GM12873 (cell line): ENCODE data around the gene TSPAN9.

Experiments
- CTCF ChIP-seq: IDR thresholded peaks from 2 replicates; pipeline ENCODE4 v1.5.1; 2012; ENCODE audit warnings: low read depth, mild to moderate bottlenecking, moderate library complexity, low read length, control low read depth; ENCODE audit not compliant: insufficient read depth; ENCODE audit errors: missing control alignments

Gene TSPAN9

DNA sequence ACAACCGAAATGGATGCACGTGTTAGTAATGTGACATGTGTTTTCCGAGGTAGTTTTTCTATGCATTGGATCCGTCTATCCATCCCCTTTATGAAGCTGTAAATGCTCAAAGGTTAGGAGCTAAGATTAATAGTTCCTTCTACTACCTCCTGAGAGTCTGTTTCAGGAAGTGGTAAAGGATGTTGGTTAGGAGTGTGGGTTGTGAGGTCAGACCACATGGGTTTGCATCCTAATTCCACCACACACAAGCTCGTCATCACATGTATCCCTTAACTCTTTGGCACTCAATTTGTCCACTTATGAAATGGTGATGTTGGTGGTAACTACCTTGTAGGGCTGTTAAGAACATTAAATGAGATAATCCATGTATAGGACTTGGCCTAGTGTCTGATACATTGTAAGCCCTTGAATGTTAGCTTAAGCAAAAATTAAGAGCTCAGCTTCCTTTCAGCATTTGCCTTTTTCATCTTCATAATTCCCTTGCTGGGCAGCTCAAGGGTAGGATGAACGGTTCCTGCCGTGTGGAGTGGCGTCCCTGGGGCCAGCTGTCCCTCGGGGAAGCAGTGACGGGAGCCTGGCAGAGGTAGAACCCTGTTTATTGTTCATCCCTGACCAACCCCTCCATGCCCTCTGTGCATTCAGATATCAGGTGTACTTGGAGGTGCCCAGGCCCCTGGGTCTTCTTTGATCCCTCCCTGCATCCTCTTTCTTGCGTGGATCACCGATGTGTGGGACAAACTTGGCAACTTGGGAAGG lies 52.3 kb downstream of the TSPAN9 start:
- TF ChIP-seq CTCF = no peak

DNA sequence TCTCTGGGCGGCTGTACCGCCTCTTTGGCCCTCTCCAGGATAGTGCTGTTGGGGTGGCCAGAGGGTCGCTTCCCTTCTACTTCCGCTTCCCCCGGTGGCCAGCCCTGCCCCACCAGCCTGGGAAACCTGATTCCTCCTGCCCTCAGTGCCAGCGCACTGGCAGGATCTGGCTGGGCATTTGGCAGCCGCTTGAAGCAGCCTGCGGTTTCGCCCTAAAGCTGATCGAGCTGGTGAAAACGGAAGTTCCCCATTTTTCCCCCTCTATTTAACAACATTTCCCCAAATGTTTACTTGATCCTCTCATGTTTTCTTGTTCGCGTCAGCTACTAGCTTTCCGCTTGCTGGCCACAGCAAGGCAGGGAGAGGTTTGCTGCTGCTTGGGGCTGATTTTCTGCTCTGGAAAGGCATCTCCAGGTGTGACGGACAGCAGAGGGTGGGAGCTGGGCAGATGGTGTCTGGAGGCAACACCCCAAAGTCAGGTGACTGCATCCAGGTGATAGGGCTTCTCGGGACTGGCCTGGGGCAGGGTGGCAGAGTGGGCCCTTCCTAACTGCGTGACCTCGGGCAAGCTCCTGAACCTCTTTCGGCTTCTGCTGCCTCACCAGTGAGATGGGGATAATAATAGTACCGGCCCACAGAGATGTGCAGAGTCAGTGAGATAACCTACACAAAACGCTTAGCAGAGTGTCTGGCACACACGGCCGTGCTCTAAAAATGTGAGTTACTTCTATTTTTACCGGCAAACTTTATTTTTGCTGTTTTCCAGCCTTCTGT lies 53.1 kb downstream of the TSPAN9 start:
- no peak for TF ChIP-seq CTCF

DNA sequence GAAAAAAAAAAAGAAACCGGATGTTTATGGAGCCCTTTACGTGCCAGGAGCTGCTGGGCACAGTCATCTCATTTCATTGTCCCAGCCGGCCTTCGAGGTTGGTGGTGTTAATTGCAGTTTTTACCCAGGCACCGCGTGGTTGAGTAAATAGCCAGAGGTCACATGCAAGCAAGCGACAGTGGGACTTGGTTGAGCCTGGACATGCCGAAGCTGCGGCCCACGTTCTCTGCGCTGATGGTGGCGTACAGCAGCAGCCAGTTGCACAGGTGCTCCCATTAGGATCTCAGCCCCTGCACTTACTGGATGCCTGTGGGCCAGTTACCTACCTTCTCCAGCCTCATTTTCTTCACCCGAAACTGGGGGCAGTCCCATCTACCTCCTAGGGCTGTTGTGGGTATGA lies 54.0 kb downstream of the TSPAN9 start:
- TF ChIP-seq CTCF = no peak

DNA sequence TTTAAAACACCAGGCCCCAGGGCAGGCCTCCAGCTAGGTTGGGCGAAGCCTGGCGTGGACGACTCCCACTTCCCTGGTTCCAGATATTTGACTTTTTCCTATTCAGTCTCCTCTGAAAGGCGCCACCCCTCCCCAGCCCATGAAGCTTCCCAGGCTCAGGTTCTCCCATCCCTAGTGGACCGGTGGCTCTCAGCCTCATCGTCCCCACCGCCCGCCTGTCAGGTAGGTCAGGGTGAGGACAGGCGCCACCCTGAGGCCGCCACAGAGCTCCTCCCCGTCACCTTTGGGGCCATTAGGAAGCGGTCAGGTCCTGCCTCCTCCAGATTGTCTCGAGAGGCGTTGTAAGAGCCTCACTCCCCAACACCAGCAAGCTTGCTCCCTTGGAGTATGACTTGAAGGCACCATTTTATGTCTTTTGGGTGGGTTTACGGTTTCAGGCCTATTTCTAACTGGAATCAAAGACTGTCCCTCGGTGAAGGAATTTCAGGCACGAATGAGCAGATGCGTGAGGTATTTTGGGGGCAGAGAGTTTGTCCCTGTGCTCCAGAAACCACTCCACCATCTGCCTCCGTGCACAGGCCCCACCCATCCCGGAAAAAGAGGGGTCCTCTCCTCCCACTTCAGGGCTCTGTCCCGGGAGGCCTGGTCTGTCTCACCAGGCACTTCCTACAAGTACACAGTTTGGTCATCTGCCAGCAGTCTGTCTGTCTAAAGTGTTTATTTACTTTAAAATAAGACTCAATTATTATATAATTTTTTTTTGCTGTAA lies 55.6 kb downstream of the TSPAN9 start:
- no peak for TF ChIP-seq CTCF

GRCh38 chr12:3133405-3133783 lies 56.2 kb downstream of the TSPAN9 start:
- TF ChIP-seq CTCF = no peak

- no peak for TF ChIP-seq CTCF
Measured at GRCh38 chr12:3134126-3134525, 56.9 kb downstream of the TSPAN9 start.
